Activated CD8-positive, alpha-beta memory T cell treated with anti-CD3 and anti-CD28 coated beads, Interleukin-2, amount 10 ng/mL, durations not matched to agents 7 days and 5 days (primary cell): ENCODE data around the gene SLC38A4. TPM values are rescaled to one million over a fixed set of nuclear protein-coding genes. Genes with fewer than 3 reads are reported as not detected.

Source experiments
- ATAC-seq: fragments of 150-1000 bp; cut with Tn5 transposase; one replicate; pipeline ENCODE4 v1.10.0; 2021; ENCODE audit warnings: moderate library complexity
- CTCF ChIA-PET: fragments of 350-600 bp; sonication (Branson Sonifier 250); formaldehyde crosslinking; loops from one replicate; lab custom pipeline; 2021; ENCODE audit warnings: antibody characterized with exemption; lab: Charles Lee
- DNase-seq: peaks from one replicate; pipeline ENCODE4 v3.0.0-alpha.2; 2020
- H3K27ac Mint-ChIP-seq: one replicate; pipeline ENCODE4 v1.8.0; 2021; ENCODE audit warnings: mild to moderate bottlenecking, mixed read lengths
- H3K27me3 Mint-ChIP-seq: one replicate; pipeline ENCODE4 v1.8.0; 2021; ENCODE audit warnings: mixed read lengths
- H3K36me3 Mint-ChIP-seq: one replicate; pipeline ENCODE4 v1.8.0; 2021; ENCODE audit warnings: mild to moderate bottlenecking, mixed read lengths
- H3K4me1 Mint-ChIP-seq: one replicate; pipeline ENCODE4 v1.8.0; 2021; ENCODE audit warnings: mixed read lengths
- H3K4me3 Mint-ChIP-seq: one replicate; pipeline ENCODE4 v1.8.0; 2021; ENCODE audit warnings: mild to moderate bottlenecking, moderate library complexity, mixed read lengths
- H3K9me3 Mint-ChIP-seq: one replicate; pipeline ENCODE4 v1.8.0; 2022; ENCODE audit warnings: low read depth, mixed read lengths
- total RNA-seq, 2 experiments: library from RNA; stranded (reverse); gene quantifications; one replicate each; pipeline ENCODE4 v1.2.3, GENCODE V29; 2021

Gene SLC38A4
- total RNA-seq, 2 experiments from 2014 or later = not detected

- Mint-ChIP-seq H3K9me3 (no peaks in the 10 kb centered on the region), H3K36me3 (no peaks in the 10 kb centered on the region), H3K4me1 (no peaks in the 10 kb centered on the region), H3K27me3 (peaks cover 28% of the 10 kb centered on the region), H3K4me3 (no peak overlapping the region), H3K27ac (no peak overlapping the region)
- CTCF ChIA-PET = no interaction called here
- ATAC-seq (no peak), DNase-seq (no peak)
Observed at GRCh38 chr12:46839232-46839631, 13.4 kb upstream of the SLC38A4 start.

- H3K4me3 Mint-ChIP-seq = no peak overlapping the region
- H3K27me3 Mint-ChIP-seq = peaks cover 55% of the 10 kb centered on the region
- peaks cover 5% of the 10 kb centered on the region for H3K4me1 Mint-ChIP-seq
- H3K27ac Mint-ChIP-seq = no peak overlapping the region
- H3K36me3 Mint-ChIP-seq = no peaks in the 10 kb centered on the region
- no peak for ATAC-seq
- no peak for DNase-seq
- no peaks in the 10 kb centered on the region for H3K9me3 Mint-ChIP-seq
- CTCF ChIA-PET = no interaction called here
Observed at GRCh38 chr12:46835785-46836184, 10.0 kb upstream of the SLC38A4 start.

- Mint-ChIP-seq H3K36me3 (no peaks in the 10 kb centered on the region), H3K9me3 (no peaks in the 10 kb centered on the region), H3K4me3 (no peak overlapping the region), H3K27me3 (peaks cover 79% of the 10 kb centered on the region), H3K4me1 (peaks cover 5% of the 10 kb centered on the region), H3K27ac (no peak overlapping the region)
- ATAC-seq (no peak), DNase-seq (no peak)
- CTCF ChIA-PET = no interaction called here
Observed at GRCh38 chr12:46832130-46832704, 6.4 kb upstream of the SLC38A4 start.

- DNase-seq (no peak), ATAC-seq (no peak)
- H3K4me1 Mint-ChIP-seq = peaks cover 5% of the 10 kb centered on the region
Observed at GRCh38 chr12:46831335-46832129, 5.7 kb upstream of the SLC38A4 start.

GRCh38 chr12:46830731-46831334 is 5.0 kb upstream of the SLC38A4 start:
- H3K4me3 Mint-ChIP-seq = no peak overlapping the region
- ATAC-seq (no peak), DNase-seq (no peak)
- H3K27me3 Mint-ChIP-seq = peaks cover 81% of the 10 kb centered on the region
- H3K36me3 Mint-ChIP-seq = no peaks in the 10 kb centered on the region
- no peaks in the 10 kb centered on the region for H3K9me3 Mint-ChIP-seq
- peaks cover 5% of the 10 kb centered on the region for H3K4me1 Mint-ChIP-seq
- CTCF ChIA-PET = no interaction called here
- H3K27ac Mint-ChIP-seq = no peak overlapping the region

More at GRCh38 chr12:46831335-46832129, 5.7 kb upstream of the SLC38A4 start:
- H3K9me3 Mint-ChIP-seq = no peaks in the 10 kb centered on the region
- H3K27me3 Mint-ChIP-seq = peaks cover 78% of the 10 kb centered on the region
- H3K36me3 Mint-ChIP-seq = no peaks in the 10 kb centered on the region
- no peak overlapping the region for H3K27ac Mint-ChIP-seq
- H3K4me3 Mint-ChIP-seq = no peak overlapping the region
- CTCF ChIA-PET = no interaction called here

- no peak for ATAC-seq
- H3K4me3 Mint-ChIP-seq = no peak overlapping the region
- peaks cover 56% of the 10 kb centered on the region for H3K27me3 Mint-ChIP-seq
- H3K9me3 Mint-ChIP-seq = no peaks in the 10 kb centered on the region
- no peak for DNase-seq
- H3K4me1 Mint-ChIP-seq = no peaks in the 10 kb centered on the region
- no peaks in the 10 kb centered on the region for H3K36me3 Mint-ChIP-seq
- CTCF ChIA-PET = no interaction called here
- H3K27ac Mint-ChIP-seq = no peak overlapping the region
Observed at GRCh38 chr12:46824709-46825108, 1.1 kb downstream of the SLC38A4 start.

- Mint-ChIP-seq H3K27me3 (peaks cover 10% of the 10 kb centered on the region), H3K36me3 (no peaks in the 10 kb centered on the region), H3K4me1 (no peaks in the 10 kb centered on the region), H3K4me3 (no peak overlapping the region), H3K27ac (no peak overlapping the region), H3K9me3 (no peaks in the 10 kb centered on the region)
- no peak for DNase-seq
- ATAC-seq = no peak
- CTCF ChIA-PET = no interaction called here
Observed at GRCh38 chr12:46818642-46819041, 7.2 kb downstream of the SLC38A4 start.

- Mint-ChIP-seq H3K36me3 (no peaks in the 10 kb centered on the region), H3K9me3 (no peaks in the 10 kb centered on the region), H3K27ac (no peak overlapping the region), H3K27me3 (peaks cover 13% of the 10 kb centered on the region), H3K4me3 (no peak overlapping the region), H3K4me1 (peaks cover 3% of the 10 kb centered on the region)
- DNase-seq = no peak
- CTCF ChIA-PET = no interaction called here
- ATAC-seq = no peak
Observed at GRCh38 chr12:46815809-46816208, 10.0 kb downstream of the SLC38A4 start.

GRCh38 chr12:46814143-46814542 is 11.7 kb downstream of the SLC38A4 start:
- ATAC-seq = no peak
- CTCF ChIA-PET = no interaction called here
- Mint-ChIP-seq H3K27me3 (peaks cover 13% of the 10 kb centered on the region), H3K9me3 (no peaks in the 10 kb centered on the region), H3K27ac (no peak overlapping the region), H3K4me3 (no peak overlapping the region), H3K4me1 (peaks cover 3% of the 10 kb centered on the region), H3K36me3 (no peaks in the 10 kb centered on the region)
- DNase-seq = no peak

GRCh38 chr12:46811185-46811584 is 14.6 kb downstream of the SLC38A4 start:
- Mint-ChIP-seq H3K27me3 (peaks cover 23% of the 10 kb centered on the region), H3K36me3 (no peaks in the 10 kb centered on the region), H3K9me3 (no peaks in the 10 kb centered on the region), H3K4me1 (peaks cover 3% of the 10 kb centered on the region), H3K4me3 (no peak overlapping the region), H3K27ac (no peak overlapping the region)
- DNase-seq = no peak
- CTCF ChIA-PET = no interaction called here
- ATAC-seq = no peak

- CTCF ChIA-PET = no interaction called here
- Mint-ChIP-seq H3K9me3 (no peaks in the 10 kb centered on the region), H3K4me3 (no peak overlapping the region), H3K4me1 (peaks cover 3% of the 10 kb centered on the region), H3K36me3 (no peaks in the 10 kb centered on the region), H3K27me3 (peaks cover 34% of the 10 kb centered on the region), H3K27ac (no peak overlapping the region)
- DNase-seq = no peak
- no peak for ATAC-seq
Observed at GRCh38 chr12:46808955-46809697, 16.7 kb downstream of the SLC38A4 start.

- no peak overlapping the region for H3K27ac Mint-ChIP-seq
- ATAC-seq (no peak), DNase-seq (no peak)
- H3K36me3 Mint-ChIP-seq = no peaks in the 10 kb centered on the region
- H3K9me3 Mint-ChIP-seq = no peaks in the 10 kb centered on the region
- peaks cover 37% of the 10 kb centered on the region for H3K27me3 Mint-ChIP-seq
- peaks cover 3% of the 10 kb centered on the region for H3K4me1 Mint-ChIP-seq
- CTCF ChIA-PET = no interaction called here
- H3K4me3 Mint-ChIP-seq = no peak overlapping the region
Observed at GRCh38 chr12:46808317-46808716, 17.5 kb downstream of the SLC38A4 start.

GRCh38 chr12:46804054-46804453 is 21.7 kb downstream of the SLC38A4 start:
- Mint-ChIP-seq H3K27me3 (peaks cover 38% of the 10 kb centered on the region), H3K4me3 (no peak overlapping the region), H3K4me1 (no peaks in the 10 kb centered on the region), H3K36me3 (no peaks in the 10 kb centered on the region), H3K9me3 (no peaks in the 10 kb centered on the region), H3K27ac (no peak overlapping the region)
- CTCF ChIA-PET = no interaction called here
- ATAC-seq (no peak), DNase-seq (no peak)
